ENCODE results near the gene C9orf43.
"Not testable (repeated sequence)": the region's sequence is repeated elsewhere in the genome, so short reads cannot be mapped to it uniquely, and the experiment has no call there.

The C9orf43 gene

DNA sequence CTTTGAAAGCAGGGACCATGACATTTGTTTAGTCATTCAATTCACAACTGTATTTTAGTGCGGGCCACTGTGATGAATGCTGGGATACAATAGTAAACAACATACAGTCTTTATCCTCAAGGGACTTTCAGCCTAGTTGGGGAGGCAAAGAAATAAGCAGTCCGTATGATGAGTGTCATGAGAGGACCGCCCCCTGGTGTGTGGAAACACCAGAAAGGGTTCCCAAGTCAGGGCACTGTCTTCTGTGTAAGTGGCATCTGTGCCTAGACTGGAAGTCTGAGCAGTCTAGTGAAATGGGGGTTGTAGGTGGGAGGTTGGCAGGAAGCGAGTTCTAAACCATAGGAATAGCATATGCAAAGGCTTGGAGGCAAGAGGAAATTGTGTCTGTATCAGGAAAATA lies 6.8 kb downstream of the C9orf43 start:
- Histone ChIP-seq H3K36me3 (ENCODE audit: insufficient read depth, low read length) (no peaks in the 10 kb centered on the region), H3K9ac (ENCODE audit: low read depth, low read length) (no peak overlapping the region), H3K4me1 (ENCODE audit: insufficient read depth, low read length) (no peaks in the 10 kb centered on the region), H3K9me3 (ENCODE audit: control insufficient read depth, insufficient read depth, low read length) (no peaks in the 10 kb centered on the region)

GRCh38 chr9:113421726-113422125 lies 11.2 kb downstream of the C9orf43 start:
- Histone ChIP-seq H3K9me3 (ENCODE audit: control insufficient read depth, insufficient read depth, low read length) (no peaks in the 10 kb centered on the region), H3K9ac (ENCODE audit: low read depth, low read length) (no peak overlapping the region), H3K4me1 (ENCODE audit: insufficient read depth, low read length) (peaks cover 11% of the 10 kb centered on the region), H3K36me3 (ENCODE audit: insufficient read depth, low read length) (no peaks in the 10 kb centered on the region)

- no peaks in the 10 kb centered on the region for H3K9me3 ChIP-seq (ENCODE audit: control insufficient read depth, insufficient read depth, low read length)
- no peaks in the 10 kb centered on the region for H3K36me3 ChIP-seq (ENCODE audit: insufficient read depth, low read length)
- peaks cover 11% of the 10 kb centered on the region for H3K4me1 ChIP-seq (ENCODE audit: insufficient read depth, low read length)
- no peak overlapping the region for H3K9ac ChIP-seq (ENCODE audit: low read depth, low read length)
These were observed 14.5 kb downstream of the C9orf43 start for GRCh38 chr9:113425072-113425471.

DNA sequence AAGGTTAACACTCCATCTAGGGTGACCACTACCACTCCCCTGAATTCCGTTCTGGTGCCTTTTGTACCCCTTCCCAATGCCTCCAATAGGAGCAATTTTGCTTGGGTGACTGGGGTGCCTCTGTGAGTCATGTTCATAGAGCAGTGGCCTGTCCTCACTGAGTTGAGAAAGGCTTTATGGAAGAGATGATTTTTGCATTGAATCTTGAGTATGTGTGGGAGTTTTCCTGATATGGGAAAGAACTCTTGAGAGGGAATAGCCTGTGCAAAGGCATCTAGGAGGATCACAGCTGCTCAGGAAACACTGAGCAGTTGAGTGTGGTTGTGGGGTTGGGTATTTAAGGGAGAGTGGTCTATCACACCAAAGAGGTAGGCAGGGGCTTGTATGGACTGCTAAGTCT lies 16.2 kb downstream of the C9orf43 start:
- Histone ChIP-seq H3K9me3 (ENCODE audit: control insufficient read depth, insufficient read depth, low read length) (no peaks in the 10 kb centered on the region), H3K4me1 (ENCODE audit: insufficient read depth, low read length) (peaks cover 11% of the 10 kb centered on the region), H3K9ac (ENCODE audit: low read depth, low read length) (no peak overlapping the region), H3K36me3 (ENCODE audit: insufficient read depth, low read length) (no peaks in the 10 kb centered on the region)

DNA sequence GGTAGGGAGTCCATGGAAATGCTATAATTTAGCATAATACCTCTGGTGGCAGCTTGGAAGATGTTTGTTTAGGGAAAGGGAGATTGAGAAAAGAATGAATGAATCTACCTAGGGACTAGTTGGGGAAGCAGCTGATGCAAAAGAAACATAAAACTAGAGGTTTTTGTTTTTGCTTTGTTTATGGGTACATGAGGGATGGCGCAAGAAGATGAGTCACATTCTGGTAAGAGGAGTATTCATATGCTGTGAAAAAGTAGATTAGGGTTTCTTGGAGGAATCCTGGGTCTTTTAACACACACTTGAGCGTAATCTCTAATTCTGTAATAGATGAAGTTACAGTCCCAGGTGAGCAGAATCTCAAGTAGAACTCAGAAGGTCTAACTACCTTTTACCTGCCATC lies 17.1 kb downstream of the C9orf43 start:
- H3K36me3 ChIP-seq (ENCODE audit: insufficient read depth, low read length): no peaks in the 10 kb centered on the region
- no peaks in the 10 kb centered on the region for H3K9me3 ChIP-seq (ENCODE audit: control insufficient read depth, insufficient read depth, low read length)
- peaks cover 11% of the 10 kb centered on the region for H3K4me1 ChIP-seq (ENCODE audit: insufficient read depth, low read length)
- no peak overlapping the region for H3K9ac ChIP-seq (ENCODE audit: low read depth, low read length)

DNA sequence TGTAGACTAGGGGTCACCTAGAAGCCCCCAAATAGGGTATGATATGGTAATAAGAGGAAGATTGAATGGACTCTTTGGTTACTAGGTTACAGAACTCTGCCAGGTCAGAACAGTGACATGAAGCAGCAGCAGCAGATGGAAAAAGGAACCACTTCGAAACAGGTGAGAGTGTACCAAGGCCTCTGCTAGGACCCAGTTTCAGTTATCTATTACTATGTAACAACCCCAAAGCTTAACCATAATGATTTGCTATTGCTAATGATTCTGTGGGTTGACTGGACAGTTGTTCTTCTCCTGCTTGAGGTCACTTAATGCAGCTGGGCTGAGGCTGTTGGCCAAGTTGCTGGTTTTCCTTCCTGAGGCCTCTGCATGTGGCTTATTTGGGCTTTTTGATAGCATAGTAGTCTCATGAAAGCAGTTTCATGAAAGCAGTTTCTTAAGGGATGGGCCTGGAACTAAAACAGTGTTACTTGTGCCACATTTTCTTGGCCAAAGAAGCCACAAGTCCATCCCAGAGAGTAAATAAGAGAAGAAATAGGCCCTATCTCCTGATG lies 17.6 kb downstream of the C9orf43 start:
- Histone ChIP-seq H3K9me3 (ENCODE audit: control insufficient read depth, insufficient read depth, low read length) (no peaks in the 10 kb centered on the region), H3K36me3 (ENCODE audit: insufficient read depth, low read length) (no peaks in the 10 kb centered on the region), H3K9ac (ENCODE audit: low read depth, low read length) (no peak overlapping the region), H3K4me1 (ENCODE audit: insufficient read depth, low read length) (peaks cover 11% of the 10 kb centered on the region)

GRCh38 chr9:113431191-113431590 lies 20.6 kb downstream of the C9orf43 start:
- H3K4me1 ChIP-seq (ENCODE audit: insufficient read depth, low read length): no peaks in the 10 kb centered on the region
- no peak overlapping the region for H3K9ac ChIP-seq (ENCODE audit: low read depth, low read length)
- H3K36me3 ChIP-seq (ENCODE audit: insufficient read depth, low read length): no peaks in the 10 kb centered on the region
- no peaks in the 10 kb centered on the region for H3K9me3 ChIP-seq (ENCODE audit: control insufficient read depth, insufficient read depth, low read length)

DNA sequence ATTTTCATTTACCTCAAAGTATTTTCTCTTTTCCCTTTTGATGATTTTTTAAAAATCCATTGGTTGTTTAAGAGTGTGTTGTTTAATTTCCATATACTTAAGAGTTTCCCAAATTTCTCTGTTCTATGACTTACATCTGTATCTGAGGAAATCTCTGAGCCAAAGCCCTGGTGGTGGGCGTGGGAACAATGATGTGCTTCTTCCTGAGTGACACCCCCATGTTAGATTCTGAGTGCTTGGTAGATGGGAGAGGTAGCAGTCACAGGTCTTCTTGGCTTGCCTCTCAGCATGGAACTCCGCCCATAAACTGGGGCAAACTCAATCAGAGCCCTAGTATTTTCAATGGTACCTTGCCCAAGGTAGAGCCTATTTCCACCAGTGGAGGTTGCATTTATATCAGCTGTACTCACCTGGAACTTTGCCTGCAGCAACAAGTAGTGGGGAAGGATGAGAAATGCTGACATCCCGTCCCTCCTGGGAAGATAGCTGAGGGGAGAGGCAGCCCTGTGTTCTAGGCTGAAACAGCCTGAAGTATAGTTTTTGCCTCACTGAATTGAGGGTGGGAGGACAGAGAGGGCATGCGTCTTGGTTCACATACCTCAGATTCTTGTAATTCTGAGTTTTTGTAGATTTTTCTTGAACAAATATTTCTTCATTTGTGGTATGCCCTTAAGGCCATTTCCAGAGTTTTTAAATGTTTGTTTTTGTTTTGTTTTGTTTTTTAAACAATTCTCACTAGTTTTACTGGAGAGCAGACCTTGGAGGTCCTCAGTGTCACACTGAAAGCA lies 26.4 kb downstream of the C9orf43 start:
- Histone ChIP-seq H3K36me3 (ENCODE audit: insufficient read depth, low read length) (no peaks in the 10 kb centered on the region), H3K9ac (ENCODE audit: low read depth, low read length) (no peak overlapping the region), H3K4me1 (ENCODE audit: insufficient read depth, low read length) (no peaks in the 10 kb centered on the region), H3K9me3 (ENCODE audit: control insufficient read depth, insufficient read depth, low read length) (no peaks in the 10 kb centered on the region)

- H3K9ac ChIP-seq (ENCODE audit: low read depth, low read length); H3K4me1 ChIP-seq (ENCODE audit: insufficient read depth, low read length); H3K36me3 ChIP-seq (ENCODE audit: insufficient read depth, low read length); H3K9me3 ChIP-seq (ENCODE audit: control insufficient read depth, insufficient read depth, low read length): not testable (repeated sequence)
These were observed 27.2 kb downstream of the C9orf43 start for GRCh38 chr9:113437716-113438115.

DNA sequence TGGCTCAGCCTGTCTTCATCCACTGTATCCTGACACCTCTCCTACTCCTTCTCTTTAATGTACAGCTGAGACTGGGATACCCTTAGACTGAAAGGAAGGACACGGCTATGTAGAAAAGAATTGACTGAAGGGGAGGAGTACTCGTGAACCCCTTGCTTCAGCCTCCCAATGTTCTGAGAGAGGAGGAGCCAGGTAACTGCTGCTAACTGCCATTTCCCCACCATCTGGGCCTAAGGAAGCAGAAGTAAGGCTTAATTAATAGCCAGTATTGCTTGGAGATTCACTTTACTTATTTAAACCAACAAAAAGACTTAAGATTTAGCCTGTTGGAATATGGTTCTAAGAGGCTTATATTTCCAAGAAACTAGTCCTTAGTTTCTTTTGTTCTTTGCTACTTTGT lies 34.2 kb downstream of the C9orf43 start:
- Histone ChIP-seq H3K9me3 (ENCODE audit: control insufficient read depth, insufficient read depth, low read length) (no peaks in the 10 kb centered on the region), H3K9ac (ENCODE audit: low read depth, low read length) (no peak overlapping the region), H3K36me3 (ENCODE audit: insufficient read depth, low read length) (no peaks in the 10 kb centered on the region), H3K4me1 (ENCODE audit: insufficient read depth, low read length) (no peaks in the 10 kb centered on the region)

GRCh38 chr9:113446323-113446740 lies 35.8 kb downstream of the C9orf43 start:
- no peaks in the 10 kb centered on the region for H3K9me3 ChIP-seq (ENCODE audit: control insufficient read depth, insufficient read depth, low read length)
- no peak overlapping the region for H3K9ac ChIP-seq (ENCODE audit: low read depth, low read length)
- no peaks in the 10 kb centered on the region for H3K36me3 ChIP-seq (ENCODE audit: insufficient read depth, low read length)
- H3K4me1 ChIP-seq (ENCODE audit: insufficient read depth, low read length): no peaks in the 10 kb centered on the region

- Histone ChIP-seq H3K4me1 (ENCODE audit: insufficient read depth, low read length) (no peaks in the 10 kb centered on the region), H3K9ac (ENCODE audit: low read depth, low read length) (no peak overlapping the region), H3K9me3 (ENCODE audit: control insufficient read depth, insufficient read depth, low read length) (no peaks in the 10 kb centered on the region), H3K36me3 (ENCODE audit: insufficient read depth, low read length) (no peaks in the 10 kb centered on the region)
These were observed 38.8 kb downstream of the C9orf43 start for GRCh38 chr9:113449376-113449775.

DNA sequence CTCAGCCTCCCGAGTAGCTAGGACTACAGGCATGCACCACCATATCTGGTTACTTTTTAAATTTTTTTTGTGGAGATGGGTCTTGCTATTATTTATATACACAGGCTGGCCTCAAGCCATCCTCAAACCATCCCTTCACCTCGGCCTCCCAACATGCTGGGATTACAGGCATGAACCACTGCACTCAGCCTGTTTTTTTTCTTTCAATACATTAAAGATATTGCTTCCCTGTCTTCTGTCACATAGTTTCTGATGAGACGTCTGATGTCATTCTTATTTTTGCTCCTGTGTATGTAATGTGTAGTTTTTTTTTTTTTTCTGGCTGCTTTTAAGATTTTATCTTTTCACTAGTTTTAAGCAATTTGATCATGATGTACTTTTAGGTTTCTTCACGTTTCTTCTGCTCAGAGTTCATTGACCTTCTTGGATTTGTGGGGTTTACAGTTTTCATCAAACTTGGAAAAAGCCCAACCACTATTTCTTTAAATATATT lies 41.6 kb downstream of the C9orf43 start:
- Histone ChIP-seq H3K36me3 (ENCODE audit: insufficient read depth, low read length) (no peaks in the 10 kb centered on the region), H3K4me1 (ENCODE audit: insufficient read depth, low read length) (peaks cover 18% of the 10 kb centered on the region), H3K9me3 (ENCODE audit: control insufficient read depth, insufficient read depth, low read length) (no peaks in the 10 kb centered on the region), H3K9ac (ENCODE audit: low read depth, low read length) (no peak overlapping the region)

DNA sequence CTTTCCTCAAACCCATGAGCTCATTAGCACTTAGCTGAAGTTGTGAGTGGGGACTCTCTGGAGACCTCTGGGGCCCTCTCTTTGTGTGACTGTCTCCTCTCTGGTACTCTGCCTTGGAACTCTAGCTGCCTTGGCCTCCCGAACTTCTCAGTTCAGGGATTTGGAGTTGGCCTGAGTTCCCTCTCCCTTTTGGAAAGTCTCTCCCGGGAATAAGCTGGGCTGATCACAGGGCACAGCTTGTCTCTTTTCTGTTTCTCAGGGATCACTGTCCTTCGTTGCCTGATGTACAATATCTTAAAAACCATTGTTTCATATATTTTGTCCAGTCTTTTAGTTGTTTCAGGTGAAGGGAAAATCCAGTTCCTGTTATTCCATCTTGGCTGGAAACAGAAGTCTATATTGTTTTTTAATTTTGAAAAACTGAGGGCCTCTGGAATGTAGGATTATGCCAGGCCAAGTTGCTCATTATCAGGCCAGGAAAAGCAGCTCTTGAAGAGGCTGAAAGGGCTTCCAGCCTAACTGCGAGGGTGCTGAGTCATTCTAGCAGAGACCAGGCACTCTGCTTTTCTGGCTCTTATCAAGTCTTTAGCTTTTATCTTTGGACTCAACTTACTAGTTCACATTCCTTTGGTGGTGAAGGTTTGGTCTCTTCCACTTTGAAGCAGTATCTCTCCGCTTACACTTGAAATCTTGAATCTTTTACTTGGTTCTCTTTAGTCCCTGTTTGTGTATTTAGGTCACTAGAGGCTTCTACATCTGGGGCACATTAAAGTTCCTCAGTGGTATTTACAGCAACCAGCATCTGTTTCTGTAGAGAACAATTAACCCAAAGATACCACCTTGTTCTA lies 44.6 kb downstream of the C9orf43 start:
- Histone ChIP-seq H3K9ac (ENCODE audit: low read depth, low read length) (no peak overlapping the region; the same call in 1 of the 2 replicates), H3K9me3 (ENCODE audit: control insufficient read depth, insufficient read depth, low read length) (no peaks in the 10 kb centered on the region), H3K36me3 (ENCODE audit: insufficient read depth, low read length) (no peaks in the 10 kb centered on the region), H3K4me1 (ENCODE audit: insufficient read depth, low read length) (peaks cover 18% of the 10 kb centered on the region)

Measured in ES-I3 (cell line).